DOHH2 (cell line): ENCODE data around the gene HSD17B12.

Experiments used
- H3F3A ChIP-seq: fragments of 200-600 bp; sonication (generic), shearing (Covaris generic); 2 replicates; pipeline ENCODE4 v1.6.0; 2016; ENCODE audit warnings: antibody characterized with exemption, mild to moderate bottlenecking; ENCODE audit not compliant: control insufficient read depth, insufficient read depth
- H3K27ac ChIP-seq: fragments of 200-600 bp; sonication (generic); 2 replicates; pipeline ENCODE4 v1.5.1; 2014; ENCODE audit warnings: low read depth, mild to moderate bottlenecking, low read length, moderate library complexity
- H3K27me3 ChIP-seq: fragments of 200-600 bp; sonication (generic); 2 replicates; pipeline ENCODE4 v1.6.1; 2014; ENCODE audit warnings: mild to moderate bottlenecking, low read length, mixed read lengths; ENCODE audit not compliant: control insufficient read depth
- H3K36me3 ChIP-seq: fragments of 200-600 bp; sonication (generic); 2 replicates; pipeline ENCODE4 v1.6.1; 2014; ENCODE audit warnings: mild to moderate bottlenecking, low read length, moderate library complexity, mixed read lengths; ENCODE audit not compliant: control insufficient read depth
- H3K4me1 ChIP-seq: fragments of 200-600 bp; sonication (generic); 2 replicates; pipeline ENCODE4 v1.6.1; 2014; ENCODE audit warnings: mild to moderate bottlenecking, low read length, mixed read lengths; ENCODE audit not compliant: control insufficient read depth
- H3K4me2 ChIP-seq: fragments of 200-600 bp; sonication (generic); 2 replicates; pipeline ENCODE4 v1.6.0; 2014; ENCODE audit warnings: mild to moderate bottlenecking, low read length, moderate library complexity
- H3K4me3 ChIP-seq: fragments of 200-600 bp; sonication (generic); 2 replicates; pipeline ENCODE4 v1.5.1; 2014; ENCODE audit warnings: mild to moderate bottlenecking, low read length, mixed read lengths
- H3K79me2 ChIP-seq: fragments of 200-600 bp; sonication (generic); 2 replicates; pipeline ENCODE4 v1.6.1; 2014; ENCODE audit warnings: mild to moderate bottlenecking, low read length, mixed read lengths; ENCODE audit not compliant: control insufficient read depth
- H3K9me2 ChIP-seq: fragments of 200-600 bp; sonication (generic); replicated peaks from 2 replicates; pipeline ENCODE4 v1.6.1; 2014; ENCODE audit warnings: mild to moderate bottlenecking, low read length, mixed read lengths; ENCODE audit not compliant: control insufficient read depth
- H3K9me3 ChIP-seq: fragments of 200-600 bp; sonication (generic); 2 replicates; pipeline ENCODE4 v1.6.1; 2014; ENCODE audit warnings: antibody characterized with exemption, low read length, mixed read lengths; ENCODE audit not compliant: control insufficient read depth, insufficient read depth
- H4K20me1 ChIP-seq: fragments of 200-600 bp; sonication (generic); 2 replicates; pipeline ENCODE4 v1.6.0; 2014; ENCODE audit warnings: low read depth, mild to moderate bottlenecking, antibody characterized with exemption, low read length, moderate library complexity; ENCODE audit not compliant: control insufficient read depth, insufficient read depth
- EZH2phosphoT487 ChIP-seq: fragments of 200-600 bp; sonication (generic); IDR thresholded peaks from 2 replicates; pipeline ENCODE4 v1.6.1; 2017; ENCODE audit warnings: borderline replicate concordance, mild to moderate bottlenecking, antibody characterized with exemption, low read length, moderate library complexity, mixed read lengths
- TF ChIP-seq, protein P1 (sequence below): fragments of 200-600 bp; sonication (generic); IDR thresholded peaks from one replicate; pipeline ENCODE4 v1.5.1; 2014; ENCODE audit warnings: antibody characterized with exemption, mild to moderate bottlenecking, low read depth, low read length; ENCODE audit not compliant: poor library complexity, severe bottlenecking

HSD17B12 gene

DNA sequence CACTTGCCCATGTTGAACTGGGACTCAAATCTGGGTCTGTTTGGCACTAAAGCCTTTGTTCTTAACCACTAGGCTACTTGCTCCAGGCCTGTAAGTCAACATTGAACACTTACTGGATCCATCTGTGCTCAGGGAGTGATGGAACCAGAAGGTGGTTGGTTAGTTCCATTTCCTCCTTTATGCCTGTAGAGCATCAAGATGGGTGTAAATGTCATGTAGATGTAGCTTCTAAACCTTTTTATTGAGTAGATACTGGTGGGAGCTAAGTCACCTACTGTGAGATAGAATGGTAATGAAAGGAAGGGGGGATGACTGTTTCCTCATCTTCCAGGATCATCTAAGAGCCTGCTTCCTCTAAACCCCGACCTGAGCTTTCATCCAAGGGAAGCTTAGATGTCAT lies 161.5 kb downstream of the HSD17B12 start:
- no peaks in the 10 kb centered on the region for H3K9me3 ChIP-seq
- peaks cover 69% of the 10 kb centered on the region for H3K36me3 ChIP-seq
- H3F3A ChIP-seq = no peaks in the 10 kb centered on the region
- H3K79me2 ChIP-seq = no peaks in the 10 kb centered on the region
- no peak for TF ChIP-seq EZH2phosphoT487
- TF ChIP-seq, protein P1, sequence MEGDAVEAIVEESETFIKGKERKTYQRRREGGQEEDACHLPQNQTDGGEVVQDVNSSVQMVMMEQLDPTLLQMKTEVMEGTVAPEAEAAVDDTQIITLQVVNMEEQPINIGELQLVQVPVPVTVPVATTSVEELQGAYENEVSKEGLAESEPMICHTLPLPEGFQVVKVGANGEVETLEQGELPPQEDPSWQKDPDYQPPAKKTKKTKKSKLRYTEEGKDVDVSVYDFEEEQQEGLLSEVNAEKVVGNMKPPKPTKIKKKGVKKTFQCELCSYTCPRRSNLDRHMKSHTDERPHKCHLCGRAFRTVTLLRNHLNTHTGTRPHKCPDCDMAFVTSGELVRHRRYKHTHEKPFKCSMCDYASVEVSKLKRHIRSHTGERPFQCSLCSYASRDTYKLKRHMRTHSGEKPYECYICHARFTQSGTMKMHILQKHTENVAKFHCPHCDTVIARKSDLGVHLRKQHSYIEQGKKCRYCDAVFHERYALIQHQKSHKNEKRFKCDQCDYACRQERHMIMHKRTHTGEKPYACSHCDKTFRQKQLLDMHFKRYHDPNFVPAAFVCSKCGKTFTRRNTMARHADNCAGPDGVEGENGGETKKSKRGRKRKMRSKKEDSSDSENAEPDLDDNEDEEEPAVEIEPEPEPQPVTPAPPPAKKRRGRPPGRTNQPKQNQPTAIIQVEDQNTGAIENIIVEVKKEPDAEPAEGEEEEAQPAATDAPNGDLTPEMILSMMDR = no peak
- no peak overlapping the region for H3K4me2 ChIP-seq
- no peak overlapping the region for H3K27ac ChIP-seq
- H3K27me3 ChIP-seq = no peaks in the 10 kb centered on the region
- no peaks in the 10 kb centered on the region for H4K20me1 ChIP-seq
- H3K4me3 ChIP-seq = no peak overlapping the region
- H3K9me2 ChIP-seq = no peaks in the 10 kb centered on the region
- no peaks in the 10 kb centered on the region for H3K4me1 ChIP-seq

DNA sequence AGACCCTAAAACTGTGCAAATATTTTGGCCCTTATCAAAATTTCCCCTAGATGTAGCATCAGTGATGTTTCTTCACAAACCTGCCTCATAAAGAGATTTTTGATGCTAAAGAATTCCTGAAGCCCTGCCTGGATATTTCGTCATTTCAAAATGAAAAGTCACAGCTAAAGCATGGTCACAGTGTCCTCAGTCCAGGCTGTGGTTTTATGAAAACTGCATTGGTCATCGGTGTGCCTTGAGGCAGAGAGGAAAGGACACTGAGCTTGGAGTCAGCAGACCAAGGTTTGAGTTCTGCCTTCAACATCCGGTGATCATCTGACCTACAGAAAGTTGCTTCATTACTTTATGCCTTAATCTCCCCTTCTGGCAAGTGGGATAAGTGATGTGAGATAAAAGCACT lies 165.3 kb downstream of the HSD17B12 start:
- Histone ChIP-seq H3F3A (no peaks in the 10 kb centered on the region), H4K20me1 (no peaks in the 10 kb centered on the region), H3K9me3 (no peaks in the 10 kb centered on the region), H3K4me1 (no peaks in the 10 kb centered on the region), H3K27me3 (no peaks in the 10 kb centered on the region), H3K9me2 (no peaks in the 10 kb centered on the region), H3K79me2 (no peaks in the 10 kb centered on the region), H3K4me2 (no peak overlapping the region), H3K36me3 (peaks cover 37% of the 10 kb centered on the region), H3K4me3 (no peak overlapping the region), H3K27ac (no peak overlapping the region)
- TF ChIP-seq, protein P1 = no peak
- TF ChIP-seq EZH2phosphoT487 = no peak

DNA sequence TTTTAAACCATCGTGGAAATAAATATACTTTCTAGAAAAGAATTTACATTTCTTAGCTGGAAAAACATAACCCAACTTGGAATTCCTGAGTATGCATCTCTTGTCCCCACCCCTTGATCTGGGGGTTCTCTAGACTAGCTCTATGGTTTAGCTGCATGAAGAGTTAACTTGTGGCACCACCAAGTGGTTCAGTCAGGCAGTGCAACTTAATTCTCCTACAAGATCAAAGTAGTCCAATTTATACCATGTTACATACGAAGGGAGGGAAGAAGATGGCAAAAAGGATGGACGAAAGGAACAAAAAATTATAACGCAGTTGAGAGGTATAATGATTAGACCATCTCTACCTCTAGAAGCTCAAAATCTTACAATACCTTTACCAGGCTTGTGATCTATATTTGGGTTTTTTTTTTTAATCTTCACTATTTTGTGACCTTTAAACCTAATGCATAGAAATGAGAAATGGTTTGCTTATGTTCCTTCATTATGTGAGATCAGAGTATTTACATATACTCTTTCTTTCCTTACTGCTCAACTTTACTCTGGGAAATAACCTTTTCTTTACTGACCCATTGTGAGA lies 171.6 kb downstream of the HSD17B12 start:
- H3K36me3 ChIP-seq = peaks cover 39% of the 10 kb centered on the region
- TF ChIP-seq, protein P1 = peak; percentile 83
- TF ChIP-seq EZH2phosphoT487 = no peak

More for the DNA sequence above, 171.6 kb downstream of the HSD17B12 start:
- H3K4me3 ChIP-seq = no peak overlapping the region
- H3K27me3 ChIP-seq = no peaks in the 10 kb centered on the region
- H3K79me2 ChIP-seq = no peaks in the 10 kb centered on the region
- no peak overlapping the region for H3K4me2 ChIP-seq
- no peaks in the 10 kb centered on the region for H3K4me1 ChIP-seq
- H3K9me3 ChIP-seq = no peaks in the 10 kb centered on the region
- H3K27ac ChIP-seq = no peak overlapping the region
- H3K9me2 ChIP-seq = no peaks in the 10 kb centered on the region
- peaks cover 4% of the 10 kb centered on the region; the same call in 1 of the 2 replicates for H4K20me1 ChIP-seq
- peaks cover 6% of the 10 kb centered on the region; the same call in 1 of the 2 replicates for H3F3A ChIP-seq
